Measurements from ENCODE around the gene MUC5AC. TPM values are rescaled to one million over a fixed set of nuclear protein-coding genes. Genes with fewer than 3 reads are reported as not detected.

The MUC5AC gene
- total and polyA plus RNA-seq, 2 of the 13 experiments (the other 11 are each of a cell fraction or from before 2014, with no cell fraction given), result under 0.01 TPM; not detected in 1

DNA sequence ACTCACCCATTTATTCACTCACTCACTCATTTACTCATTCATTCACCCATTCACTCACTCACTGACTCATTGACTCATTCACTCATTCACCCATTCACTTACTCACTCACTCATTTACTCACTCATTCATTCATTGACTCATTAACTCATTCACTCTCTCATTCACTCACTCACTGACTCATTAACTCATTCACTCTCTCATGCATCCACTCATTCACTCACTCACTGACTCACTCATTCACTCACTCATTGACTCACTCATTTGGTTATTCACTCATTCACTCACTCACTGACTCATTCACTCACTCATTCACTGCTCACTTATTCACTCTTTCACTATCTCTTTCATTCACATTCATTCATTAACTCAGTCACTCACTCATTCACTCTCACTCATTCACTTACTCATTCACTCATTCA lies 2.5 kb upstream of the MUC5AC start:
- peaks cover 29% of the 10 kb centered on the region for H3K4me1 ChIP-seq (ENCODE audit: insufficient read depth, low read length)
- ChIA-PET POLR2A (no interaction called here), CTCF (ENCODE audit: low intra/inter-chr PET ratio, low total read pairs) (no interaction called here)
- no peaks in the 10 kb centered on the region for H3K9me3 ChIP-seq (ENCODE audit: low read length)
- no peaks in the 10 kb centered on the region for H3K79me2 ChIP-seq (ENCODE audit: insufficient read depth, low read length)
- H3K36me3 ChIP-seq (replicated peaks in 1 of 2; ENCODE audit: control insufficient read depth in 1 of 2, insufficient read depth in 2 of 2, low read length in 2 of 2), result no peaks in the 10 kb centered on the region
- H3K27ac ChIP-seq (ENCODE audit: extremely low read length, insufficient read depth, low read length), result no peak overlapping the region
- DNase-seq (ENCODE audit: low spot score) (no peak), ATAC-seq (no peak), FAIRE-seq (no peak)
- intact Hi-C loops (cut with micrococcal nuclease; ENCODE audit: unreplicated experiment), result no loop called here
- no peak overlapping the region for H3K4me2 ChIP-seq (ENCODE audit: low read depth, low read length)
- H3K4me3 ChIP-seq (replicated peaks in 1 of 3; ENCODE audit: insufficient read depth in 1 of 3, low read depth in 2 of 3, low read length in 3 of 3), result no peak overlapping the region
- TF ChIP-seq, protein P1, sequence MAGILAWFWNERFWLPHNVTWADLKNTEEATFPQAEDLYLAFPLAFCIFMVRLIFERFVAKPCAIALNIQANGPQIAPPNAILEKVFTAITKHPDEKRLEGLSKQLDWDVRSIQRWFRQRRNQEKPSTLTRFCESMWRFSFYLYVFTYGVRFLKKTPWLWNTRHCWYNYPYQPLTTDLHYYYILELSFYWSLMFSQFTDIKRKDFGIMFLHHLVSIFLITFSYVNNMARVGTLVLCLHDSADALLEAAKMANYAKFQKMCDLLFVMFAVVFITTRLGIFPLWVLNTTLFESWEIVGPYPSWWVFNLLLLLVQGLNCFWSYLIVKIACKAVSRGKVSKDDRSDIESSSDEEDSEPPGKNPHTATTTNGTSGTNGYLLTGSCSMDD (CRISPR knock-in tag; IDR thresholded peaks at IDR 0.05), result no peak
- TF ChIP-seq ZNF747 (CRISPR knock-in tag; IDR thresholded peaks at IDR 0.05; ENCODE audit: borderline replicate concordance) (no peak), ZNF24 (IDR thresholded peaks at IDR 0.05) (peak; percentile 85; the same call in 1 of the 2 replicates)
- H3K9ac ChIP-seq (ENCODE audit: insufficient read depth, low read depth, low read length), result no peak overlapping the region
- H4K20me1 ChIP-seq (ENCODE audit: insufficient read depth, low read length), result no peaks in the 10 kb centered on the region
- H2AFZ ChIP-seq (ENCODE audit: low read length), result no peak overlapping the region
- in situ Hi-C loops (cut with HindIII; ENCODE audit: extremely low pct_ligation_motif_present, low pct_unique_long_range_greater_than_20kb), result no loop called here
- BruUV-seq (replicated peaks), result no TSS peak
- H3K27me3 ChIP-seq (ENCODE audit: control insufficient read depth in 1 of 2, insufficient read depth in 2 of 2, low read length in 2 of 2), result peaks cover 22 to 55% of the 10 kb centered on the region in 2 experiments; a peak in 4 of 5 replicates

DNA sequence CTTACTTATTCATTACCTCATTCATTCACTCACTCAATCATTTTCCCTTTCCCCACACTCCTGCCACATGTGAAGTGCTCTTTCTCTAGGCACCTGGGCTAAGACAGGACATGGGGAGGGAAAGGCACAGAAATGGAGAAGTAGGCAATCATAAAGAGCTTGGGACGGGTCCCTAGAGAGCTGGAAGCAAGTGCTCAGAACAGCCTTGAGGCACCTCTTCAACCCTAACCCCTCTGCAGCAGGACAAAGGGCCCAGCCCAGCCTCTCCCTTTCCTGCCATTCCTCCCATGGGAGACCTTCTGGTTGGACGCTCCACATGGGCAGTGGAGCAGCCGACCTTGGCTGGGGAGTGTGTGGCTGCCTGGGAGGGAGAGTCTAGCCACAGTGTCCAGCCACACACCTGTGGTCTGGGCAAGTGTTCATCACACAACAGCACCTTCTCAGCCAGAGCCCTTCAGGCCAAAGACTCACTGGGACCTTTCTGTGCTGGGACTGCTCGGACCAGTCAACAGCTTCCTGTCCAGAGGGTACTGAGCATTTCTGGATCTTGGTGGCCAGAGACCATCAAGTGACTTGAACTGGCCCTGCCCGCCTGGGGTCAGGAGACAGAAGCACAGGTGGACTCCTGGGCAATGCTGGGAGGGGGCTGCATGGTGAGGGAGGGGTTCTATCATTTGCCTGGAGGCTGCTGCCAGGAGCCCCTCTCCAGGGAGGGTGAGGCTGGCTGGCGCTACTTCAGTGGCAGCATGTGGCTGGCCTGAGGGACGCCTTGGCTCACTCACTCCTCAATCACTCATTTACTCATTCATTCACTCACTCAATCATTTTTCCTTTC lies 1.0 kb upstream of the MUC5AC start:
- Histone ChIP-seq H3K79me2 (ENCODE audit: insufficient read depth, low read length) (no peaks in the 10 kb centered on the region), H3K9me3 (ENCODE audit: low read length) (no peaks in the 10 kb centered on the region), H3K36me3 (replicated peaks in 1 of 2; ENCODE audit: control insufficient read depth in 1 of 2, insufficient read depth in 2 of 2, low read length in 2 of 2) (no peaks in the 10 kb centered on the region), H3K9ac (ENCODE audit: insufficient read depth, low read depth, low read length) (no peak overlapping the region), H3K27me3 (ENCODE audit: control insufficient read depth in 1 of 2, insufficient read depth in 2 of 2, low read length in 2 of 2) (peaks cover 22 to 58% of the 10 kb centered on the region in 2 experiments; a peak in 4 of 5 replicates), H3K4me3 (replicated peaks in 1 of 3; ENCODE audit: insufficient read depth in 1 of 3, low read depth in 2 of 3, low read length in 3 of 3) (no peak overlapping the region), H3K4me1 (ENCODE audit: insufficient read depth, low read length) (peaks cover 27% of the 10 kb centered on the region), H3K27ac (ENCODE audit: extremely low read length, insufficient read depth, low read length) (no peak overlapping the region), H3K4me2 (ENCODE audit: low read depth, low read length) (no peak overlapping the region), H2AFZ (ENCODE audit: low read length) (no peak overlapping the region), H4K20me1 (ENCODE audit: insufficient read depth, low read length) (no peaks in the 10 kb centered on the region)
- FAIRE-seq (no peak), DNase-seq (ENCODE audit: low spot score) (no peak), ATAC-seq (no peak)
- ChIA-PET POLR2A (no interaction called here), CTCF (ENCODE audit: low intra/inter-chr PET ratio, low total read pairs) (no interaction called here)
- WGBS (ENCODE audit: low lambda C conversion rate), result 21% methylated on average over 5 of the region's 7 CpGs
- in situ Hi-C loops (cut with HindIII; ENCODE audit: extremely low pct_ligation_motif_present, low pct_unique_long_range_greater_than_20kb), result no loop called here
- intact Hi-C loops (cut with micrococcal nuclease; ENCODE audit: unreplicated experiment), result no loop called here
- no TSS peak for BruUV-seq (replicated peaks)
- TF ChIP-seq BRD4 (CRISPR knock-in tag; IDR thresholded peaks at IDR 0.05) (no peak), HNRNPLL (IDR thresholded peaks at IDR 0.05; ENCODE audit: low read depth, low read length, poor library complexity, severe bottlenecking) (no peak), MIER2 (CRISPR knock-in tag; IDR thresholded peaks at IDR 0.05) (no peak), ZFP37 (CRISPR knock-in tag; IDR thresholded peaks at IDR 0.05; ENCODE audit: borderline replicate concordance) (no peak), RAD21 (CRISPR knock-in tag; IDR thresholded peaks at IDR 0.05) (no peak), ZNF547 (CRISPR knock-in tag; IDR thresholded peaks at IDR 0.05) (no peak), REPIN1 (CRISPR knock-in tag; IDR thresholded peaks at IDR 0.05; ENCODE audit: borderline replicate concordance, low read depth) (no peak)
- TF ChIP-seq, protein P2, sequence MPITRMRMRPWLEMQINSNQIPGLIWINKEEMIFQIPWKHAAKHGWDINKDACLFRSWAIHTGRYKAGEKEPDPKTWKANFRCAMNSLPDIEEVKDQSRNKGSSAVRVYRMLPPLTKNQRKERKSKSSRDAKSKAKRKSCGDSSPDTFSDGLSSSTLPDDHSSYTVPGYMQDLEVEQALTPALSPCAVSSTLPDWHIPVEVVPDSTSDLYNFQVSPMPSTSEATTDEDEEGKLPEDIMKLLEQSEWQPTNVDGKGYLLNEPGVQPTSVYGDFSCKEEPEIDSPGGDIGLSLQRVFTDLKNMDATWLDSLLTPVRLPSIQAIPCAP (CRISPR knock-in tag; IDR thresholded peaks at IDR 0.05; ENCODE audit: low read depth), result no peak
- TF ChIP-seq, protein P3, sequence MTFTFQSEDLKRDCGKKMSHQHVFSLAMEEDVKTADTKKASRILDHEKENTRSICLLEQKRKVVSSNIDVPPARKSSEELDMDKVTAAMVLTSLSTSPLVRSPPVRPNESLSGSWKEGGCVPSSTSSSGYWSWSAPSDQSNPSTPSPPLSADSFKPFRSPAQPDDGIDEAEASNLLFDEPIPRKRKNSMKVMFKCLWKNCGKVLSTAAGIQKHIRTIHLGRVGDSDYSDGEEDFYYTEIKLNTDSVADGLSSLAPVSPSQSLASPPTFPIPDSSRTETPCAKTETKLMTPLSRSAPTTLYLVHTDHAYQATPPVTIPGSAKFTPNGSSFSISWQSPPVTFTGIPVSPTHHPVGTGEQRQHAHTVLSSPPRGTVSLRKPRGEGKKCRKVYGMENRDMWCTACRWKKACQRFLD (CRISPR knock-in tag; IDR thresholded peaks at IDR 0.05; ENCODE audit: borderline replicate concordance), result no peak
- TF ChIP-seq, protein P4, sequence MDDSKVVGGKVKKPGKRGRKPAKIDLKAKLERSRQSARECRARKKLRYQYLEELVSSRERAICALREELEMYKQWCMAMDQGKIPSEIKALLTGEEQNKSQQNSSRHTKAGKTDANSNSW (CRISPR knock-in tag; IDR thresholded peaks at IDR 0.05; ENCODE audit: borderline replicate concordance), result no peak

Measured in HepG2 (cell line).